Ovary (tissue), 9 donors: ENCODE measurements around the gene TMEM205. TPM values are rescaled to one million over a fixed set of nuclear protein-coding genes. Genes with fewer than 3 reads are reported as not detected.
A peak's percentile ranks its signal among the peaks of the same experiment; 100 is the strongest.

Experiments
- DNase-seq, 5 donors: peaks; one replicate each; pipeline ENCODE4 v3.0.0-alpha.2; 2019 to 2020
- H3K27ac ChIP-seq, 2 donors: fragments of 200-600 bp; one replicate each; pipeline versions ENCODE4 v1.5.1 to v1.8.0; 2019 to 2022
- H3K27me3 ChIP-seq: fragments of 200-600 bp; one replicate; pipeline ENCODE4 v1.8.0; 2022
- H3K36me3 ChIP-seq: fragments of 200-600 bp; sonication (generic); one replicate; pipeline ENCODE4 v1.5.1; 2019
- H3K4me1 ChIP-seq: one replicate; pipeline ENCODE4 v1.8.1; 2013; ENCODE audit warnings: mild to moderate bottlenecking, moderate library complexity; ENCODE audit not compliant: insufficient read depth
- H3K4me3 ChIP-seq: fragments of 200-600 bp; sonication (generic); one replicate; pipeline ENCODE4 v1.5.1; 2017
- H3K9me3 ChIP-seq, 2 donors: fragments of 200-600 bp in 1 of 2; sonication (generic) in 1 of 2; one replicate each; pipeline versions ENCODE4 v1.5.1 to v1.8.1; 2013 to 2019; ENCODE audit warnings: mild to moderate bottlenecking in 1 of 2, moderate library complexity in 1 of 2
- EP300 ChIP-seq: sonication (generic); formaldehyde crosslinking; IDR thresholded peaks from one replicate; pipeline ENCODE4 v1.6.1; 2017; ENCODE audit warnings: antibody characterized with exemption
- POLR2A ChIP-seq: fragments of 450-650 bp; IDR thresholded peaks from one replicate; pipeline ENCODE4 v1.6.1; 2017; ENCODE audit warnings: antibody characterized with exemption, mild to moderate bottlenecking, moderate library complexity
- WGBS, 3 donors: extraction: QIAGEN DNeasy Blood & Tissue Kit in 1 of 3; methylation state at CpG; one replicate each; pipeline versions ENCODE4 v1.1.5 to v1.1.7; 2013 to 2017; 5-methylcytosine and 5-hydroxymethylcytosine counted together
- intact Hi-C, 4 donors: fragments of 100-400 bp; cut with DNase I; formaldehyde crosslinking; loops; one replicate each; pipeline versions ENCODE4 v1.11.0 to v1.15.1; 2022 to 2023
- polyA plus RNA-seq, 2 donors: library from polyadenylated mRNA; stranded (reverse); fragments of 200-250 nt in 1 of 2; fragments of 350-450 nt in 1 of 2; fragmentation: Illumina TruSeq in 1 of 2; extraction: RNeasy Lipid Tissue Mini Kit (QIAGEN cat#74804) in 1 of 2; gene quantifications; one replicate each; pipeline ENCODE4 v1.2.3, GENCODE V29; 2013 to 2014
- total RNA-seq, 7 donors: library from RNA; depleted of rRNA in 2 of 7; stranded (reverse); fragments of >200 nt in 2 of 7; fragmentation: NEBNext Ultra II Directional in 3 of 7; extraction: Animal tissue kit (Norgen Biotek cat#: 25700) in 3 of 7; gene quantifications; one replicate each; pipeline versions ENCODE4 v1.1.0 to v1.2.4, GENCODE V29; 2016 to 2023
- TF ChIP-seq, protein P1 (sequence below), 3 donors: fragments of 450-650 bp in 2 of 3; fragments of 200-600 bp in 1 of 3; IDR thresholded peaks; one replicate each; pipeline versions ENCODE4 v1.5.1 to v1.8.0; 2016 to 2022; ENCODE audit warnings: antibody characterized with exemption in 3 of 3, mild to moderate bottlenecking in 1 of 3
- donor health status: DM: no; HTN: no; CAD: no; lungs with moderate emphysema.
- donor health status: DM: no; HTN: no; CAD: no.
- donor health status: Bipolar disorder and iron deficiency.
- donor health status: DM: yes; HTN: yes; CAD: no.
- donor health status: DM: no; HTN: no; CAD: no.
- donor health status: DM: yes; HTN: yes; CAD: no.

The TMEM205 gene
- total and polyA plus RNA-seq, 9 donors = 64.0 to 296 (median 80.5) TPM

- Histone ChIP-seq H3K9me3 (no peaks in the 10 kb centered on the region), H3K27ac (peak overlapping the region in 1 of 2 donors; percentile 6), H3K36me3 (no peaks in the 10 kb centered on the region), H3K4me3 (no peak overlapping the region), H3K27me3 (no peaks in the 10 kb centered on the region), H3K4me1 (peaks cover 19% of the 10 kb centered on the region)
- TF ChIP-seq EP300 = no peak
- TF ChIP-seq, protein P1, sequence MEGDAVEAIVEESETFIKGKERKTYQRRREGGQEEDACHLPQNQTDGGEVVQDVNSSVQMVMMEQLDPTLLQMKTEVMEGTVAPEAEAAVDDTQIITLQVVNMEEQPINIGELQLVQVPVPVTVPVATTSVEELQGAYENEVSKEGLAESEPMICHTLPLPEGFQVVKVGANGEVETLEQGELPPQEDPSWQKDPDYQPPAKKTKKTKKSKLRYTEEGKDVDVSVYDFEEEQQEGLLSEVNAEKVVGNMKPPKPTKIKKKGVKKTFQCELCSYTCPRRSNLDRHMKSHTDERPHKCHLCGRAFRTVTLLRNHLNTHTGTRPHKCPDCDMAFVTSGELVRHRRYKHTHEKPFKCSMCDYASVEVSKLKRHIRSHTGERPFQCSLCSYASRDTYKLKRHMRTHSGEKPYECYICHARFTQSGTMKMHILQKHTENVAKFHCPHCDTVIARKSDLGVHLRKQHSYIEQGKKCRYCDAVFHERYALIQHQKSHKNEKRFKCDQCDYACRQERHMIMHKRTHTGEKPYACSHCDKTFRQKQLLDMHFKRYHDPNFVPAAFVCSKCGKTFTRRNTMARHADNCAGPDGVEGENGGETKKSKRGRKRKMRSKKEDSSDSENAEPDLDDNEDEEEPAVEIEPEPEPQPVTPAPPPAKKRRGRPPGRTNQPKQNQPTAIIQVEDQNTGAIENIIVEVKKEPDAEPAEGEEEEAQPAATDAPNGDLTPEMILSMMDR (IDR thresholded peaks at IDR 0.05) = no peak
- TF ChIP-seq POLR2A = no peak
- intact Hi-C loops = no loop called here
- 83 to 90% (median 86%) methylated on average over 3 of the region's 3 CpGs for WGBS, 3 donors
- DNase-seq = no peak
Observed at GRCh38 chr19:11377756-11378155, 31.7 kb upstream of the TMEM205 start.

GRCh38 chr19:11377237-11377636, 31.2 kb upstream of the TMEM205 start:
- Histone ChIP-seq H3K27ac (peak overlapping the region in 1 of 2 donors; percentile 4), H3K4me3 (no peak overlapping the region), H3K4me1 (peaks cover 19% of the 10 kb centered on the region), H3K9me3 (no peaks in the 10 kb centered on the region), H3K27me3 (no peaks in the 10 kb centered on the region), H3K36me3 (no peaks in the 10 kb centered on the region)
- DNase-seq = peak in 3 of 5 donors; percentile 64 to 70 (median 64)
- TF ChIP-seq, protein P1 (IDR thresholded peaks at IDR 0.05) = no peak
- TF ChIP-seq POLR2A = no peak
- TF ChIP-seq EP300 = no peak
- intact Hi-C loops = no loop called here

- no peaks in the 10 kb centered on the region for H3K27me3 ChIP-seq
- H3K36me3 ChIP-seq = no peaks in the 10 kb centered on the region
- intact Hi-C loops = no loop called here
- H3K27ac ChIP-seq = peak overlapping the region; percentile 73 to 98
- WGBS, 3 donors = 2 to 5% (median 2%) methylated on average over 27 of the region's 27 CpGs
- H3K4me3 ChIP-seq = peak overlapping the region; percentile 62
- H3K4me1 ChIP-seq = peaks cover 14% of the 10 kb centered on the region
- no peaks in the 10 kb centered on the region for H3K9me3 ChIP-seq
- DNase-seq = peak; percentile 63 to 76 (median 74)
- TF ChIP-seq EP300 (no peak), POLR2A (peak; percentile 36)
- TF ChIP-seq, protein P1 (IDR thresholded peaks at IDR 0.05) = peak in 1 of 3 donors; percentile 6
Observed at GRCh38 chr19:11375143-11375948, 29.3 kb upstream of the TMEM205 start.

DNA sequence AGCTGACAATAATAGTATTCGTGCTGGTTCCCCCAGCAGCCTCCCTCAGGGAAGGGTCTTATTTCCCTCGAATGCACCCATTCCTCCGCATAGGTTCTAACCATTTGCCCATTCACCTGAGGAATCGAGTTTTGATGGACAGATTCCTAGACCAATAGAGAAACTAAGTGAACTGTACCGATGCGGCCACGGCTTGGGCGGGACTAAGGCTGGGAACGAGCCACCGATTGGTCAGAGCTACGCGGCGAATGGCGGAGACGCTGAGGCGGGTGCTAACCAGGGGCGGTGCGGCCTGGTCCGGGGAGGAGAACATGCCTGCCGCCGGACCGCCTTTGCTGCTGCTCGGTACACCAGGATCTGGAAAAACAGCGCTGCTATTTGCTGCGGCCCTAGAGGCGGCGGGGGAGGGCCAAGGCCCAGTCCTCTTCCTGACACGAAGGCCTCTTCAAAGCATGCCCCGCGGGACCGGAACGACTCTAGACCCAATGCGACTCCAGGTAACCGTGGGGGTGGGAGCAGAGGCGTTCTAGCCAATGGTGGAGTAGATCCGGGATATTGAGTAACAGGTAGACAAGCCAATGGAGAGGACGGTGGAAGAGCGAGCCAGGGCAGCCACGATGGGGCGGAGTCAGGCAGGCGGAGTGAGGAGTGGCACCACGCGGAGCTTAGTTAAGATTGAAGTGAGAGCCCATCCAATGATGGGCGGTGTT, 28.5 kb upstream of the TMEM205 start, which contains the start of gene SWSAP1:
Gene SWSAP1, plus strand, starts transcription at position 234 of the 710 bp plus-strand sequence. Its CDS starts 15 bp downstream, at position 249.
- Histone ChIP-seq H3K27me3 (no peaks in the 10 kb centered on the region), H3K4me3 (peak within 1 kb of the TSS; percentile 74), H3K9me3 (no peaks in the 10 kb centered on the region), H3K4me1 (peaks cover 12% of the 10 kb centered on the region), H3K36me3 (no peaks in the 10 kb centered on the region), H3K27ac (peak within 1 kb of the TSS; percentile 73 to 98)
- WGBS, 3 donors = 1% methylated on average over 44 of the region's 44 CpGs
- TF ChIP-seq EP300 (no peak), POLR2A (peak; percentile 78)
- TF ChIP-seq, protein P1 (IDR thresholded peaks at IDR 0.05) = no peak
- peak; percentile 97 to 99 (median 98) for DNase-seq
- intact Hi-C loops = no loop called here
